Panc1 (cell line): ENCODE data around the gene DHRS2.

Experiments used
- CTCF ChIP-seq: fragments of 450-650 bp; IDR thresholded peaks from 2 replicates; pipeline ENCODE4 v1.5.1; 2017; ENCODE audit warnings: mild to moderate bottlenecking
- POLR2AphosphoS5 ChIP-seq: IDR thresholded peaks from 2 replicates; pipeline ENCODE4 v1.6.1; 2012; ENCODE audit warnings: mild to moderate bottlenecking, low read depth, low read length, moderate library complexity
- REST ChIP-seq, 2 experiments: IDR thresholded peaks; 2 replicates each; pipeline ENCODE4 v1.6.1; 2011 to 2012; ENCODE audit warnings: low read depth in 2 of 2, control low read depth in 1 of 2, low read length in 1 of 2, mild to moderate bottlenecking in 1 of 2, moderate library complexity in 1 of 2; ENCODE audit not compliant: insufficient read depth in 1 of 2
- SIN3A ChIP-seq: IDR thresholded peaks from 2 replicates; pipeline ENCODE4 v1.6.1; 2012; ENCODE audit warnings: low read depth, mild to moderate bottlenecking, low read length, moderate library complexity, borderline replicate concordance; ENCODE audit not compliant: insufficient read depth
- TCF7L2 ChIP-seq: IDR thresholded peaks from 2 replicates; pipeline ENCODE4 v1.6.1; 2011; ENCODE audit warnings: mild to moderate bottlenecking, low read depth, low read length, inconsistent platforms

- TF ChIP-seq CTCF = no peak
- TF ChIP-seq REST (IDR thresholded peaks at IDR 0.05; ENCODE audit: insufficient read depth in 1 of 2, low read depth in 2 of 2, low read length in 1 of 2) = no peak
- TF ChIP-seq POLR2AphosphoS5 = no peak
- no peak for TF ChIP-seq TCF7L2
- no peak for TF ChIP-seq SIN3A
Measured at GRCh38 chr14:23621932-23622730, 14.0 kb upstream of the DHRS2 start.
